ENCODE data around the gene PEA15. TPM values are rescaled to one million over a fixed set of nuclear protein-coding genes. Genes with fewer than 3 reads are reported as not detected.

The PEA15 gene
- total RNA-seq, 2 experiments from 2014 or later = 9.4 to 10.3 TPM

DNA sequence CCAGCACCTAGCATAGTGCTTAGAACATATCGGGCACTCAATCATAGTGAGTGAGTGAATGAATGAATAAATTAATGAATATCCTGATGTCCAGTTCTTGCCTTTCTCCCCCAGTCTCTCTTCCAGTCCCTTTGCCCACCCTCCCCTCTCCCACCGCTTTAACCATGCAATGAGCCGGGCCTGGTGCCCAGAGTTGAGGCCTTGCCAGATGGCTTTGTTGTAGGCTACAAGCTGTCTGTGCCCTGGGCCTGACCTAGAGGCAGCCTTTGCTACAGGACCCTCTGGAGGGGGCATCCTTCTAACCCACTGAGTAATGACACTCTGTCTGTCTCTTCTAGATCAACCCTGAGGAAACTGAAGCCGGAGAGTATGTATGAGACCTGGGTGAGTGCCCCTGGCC lies 8.0 kb upstream of the PEA15 start:
- Mint-ChIP-seq H3K36me3 (ENCODE audit: low read depth) (no peaks in the 10 kb centered on the region), H3K27me3 (no peaks in the 10 kb centered on the region), H3K4me1 (ENCODE audit: low read depth) (no peaks in the 10 kb centered on the region), H3K9me3 (no peaks in the 10 kb centered on the region), H3K4me3 (no peak overlapping the region), H3K27ac (no peak overlapping the region)
- peaks cover 7% of the 10 kb centered on the region for H3K4me1 ChIP-seq (ENCODE audit: insufficient read depth, low read length)
- H3K9me3 ChIP-seq (ENCODE audit: control insufficient read depth in 1 of 2, insufficient read depth in 1 of 2, low read length in 2 of 2) = no peaks in the 10 kb centered on the region
- no peak overlapping the region for H3K27ac ChIP-seq (ENCODE audit: low read depth in 1 of 2, low read length in 2 of 2)
- H3K4me3 ChIP-seq (ENCODE audit: low read length) = no peak overlapping the region
- no peak for ATAC-seq (ENCODE audit: poor library complexity)
- intact Hi-C loops (cut with DNase I, micrococcal nuclease) = loop anchor here in 1 of 2 experiments (10.0 kb wide), 1 partner anchor 408 kb away; no protein-coding TSS in a partner anchor
- H3K36me3 ChIP-seq (ENCODE audit: insufficient read depth, low read length) = no peaks in the 10 kb centered on the region
- TF ChIP-seq CTCF (IDR thresholded peaks at IDR 0.05) = no peak
- no peaks in the 10 kb centered on the region for H3K27me3 ChIP-seq (ENCODE audit: control insufficient read depth in 1 of 2, insufficient read depth in 2 of 2, low read length in 2 of 2)
- POLR2A ChIA-PET = no interaction called here
- DNase-seq = no peak
- CTCF ChIA-PET = no interaction called here

DNA sequence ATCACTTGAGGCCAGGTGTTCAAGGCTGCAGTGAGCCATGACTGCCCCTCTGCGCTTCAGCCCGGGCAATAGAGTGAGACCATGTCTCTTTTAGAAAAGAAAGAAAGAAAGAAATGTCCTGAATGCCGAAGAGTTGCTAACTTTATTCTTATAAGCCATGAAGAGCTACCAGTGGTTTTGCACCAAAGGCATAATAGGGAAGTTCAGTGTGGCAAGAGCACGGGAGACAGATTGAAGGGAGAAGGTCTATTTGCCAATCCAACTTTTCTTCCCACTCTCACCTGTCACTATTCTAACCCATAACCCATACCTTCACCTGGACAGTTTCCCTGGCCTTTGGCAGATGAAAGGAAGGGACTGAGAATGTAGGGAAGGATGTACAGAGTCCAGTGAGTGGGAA lies 4.4 kb upstream of the PEA15 start:
- Histone ChIP-seq H3K4me1 (ENCODE audit: insufficient read depth, low read length) (peaks cover 14% of the 10 kb centered on the region), H3K9me3 (ENCODE audit: control insufficient read depth in 1 of 2, insufficient read depth in 1 of 2, low read length in 2 of 2) (no peaks in the 10 kb centered on the region), H3K27me3 (ENCODE audit: control insufficient read depth in 1 of 2, insufficient read depth in 2 of 2, low read length in 2 of 2) (no peaks in the 10 kb centered on the region), H3K4me3 (ENCODE audit: low read length) (no peak overlapping the region), H3K36me3 (ENCODE audit: insufficient read depth, low read length) (no peaks in the 10 kb centered on the region), H3K27ac (ENCODE audit: low read depth in 1 of 2, low read length in 2 of 2) (no peak overlapping the region)
- intact Hi-C loops (cut with DNase I, micrococcal nuclease) = loop anchor here in 1 of 2 experiments (2.0 kb wide), 1 partner anchor 44 kb away; no protein-coding TSS in a partner anchor
- no peaks in the 10 kb centered on the region for H3K9me3 Mint-ChIP-seq
- no peak for DNase-seq
- H3K27me3 Mint-ChIP-seq = no peaks in the 10 kb centered on the region
- ChIA-PET CTCF (interaction anchor here (1.9 kb wide), 1 partner anchor 51 kb away, joined by 7 read pairs; no protein-coding TSS in a partner anchor), POLR2A (interaction anchor here (1.0 kb wide), 1 partner anchor 62 kb away, joined by 3 read pairs; the partner anchor contains the start of gene DCAF8)
- H3K4me3 Mint-ChIP-seq = no peak overlapping the region
- no peak for TF ChIP-seq CTCF (IDR thresholded peaks at IDR 0.05)
- H3K27ac Mint-ChIP-seq = no peak overlapping the region
- H3K36me3 Mint-ChIP-seq (ENCODE audit: low read depth) = no peaks in the 10 kb centered on the region
- ATAC-seq (ENCODE audit: poor library complexity) = no peak
- H3K4me1 Mint-ChIP-seq (ENCODE audit: low read depth) = peaks cover 11% of the 10 kb centered on the region

GRCh38 chr1:160204526-160205241 lies 500 bp upstream of the PEA15 start:
- ChIA-PET CTCF (interaction anchor here (1.0 kb wide), 1 partner anchor 87 kb away, joined by 6 read pairs; no protein-coding TSS in a partner anchor), POLR2A (interaction anchor here (1.0 to 1.4 kb wide), 3 partner anchors 58 to 80 kb away, joined by 3 read pairs; partner anchors contain the start of genes DCAF8 and PEX19)
- Histone ChIP-seq H3K27ac (ENCODE audit: low read depth in 1 of 2, low read length in 2 of 2) (peak overlapping the region; percentile 13 to 66), H3K27me3 (ENCODE audit: control insufficient read depth in 1 of 2, insufficient read depth in 2 of 2, low read length in 2 of 2) (no peaks in the 10 kb centered on the region), H3K4me3 (ENCODE audit: low read length) (peak overlapping the region; percentile 97), H3K9me3 (ENCODE audit: control insufficient read depth in 1 of 2, insufficient read depth in 1 of 2, low read length in 2 of 2) (no peaks in the 10 kb centered on the region), H3K36me3 (ENCODE audit: insufficient read depth, low read length) (peaks cover 5% of the 10 kb centered on the region), H3K4me1 (ENCODE audit: insufficient read depth, low read length) (peaks cover 37% of the 10 kb centered on the region)
- H3K9me3 Mint-ChIP-seq = no peaks in the 10 kb centered on the region
- H3K4me3 Mint-ChIP-seq = peak overlapping the region; percentile 93
- H3K36me3 Mint-ChIP-seq (ENCODE audit: low read depth) = no peaks in the 10 kb centered on the region
- intact Hi-C loops (cut with DNase I, micrococcal nuclease) = loop anchor here (5.0 kb wide), 2 partner anchors 48 to 107 kb away; partner anchors contain the start of gene IGSF8 (in 1 of the 2)
- ATAC-seq (ENCODE audit: poor library complexity) (no peak), DNase-seq (peak in 4 of 14 experiments; percentile 19 to 68 (median 44))
- TF ChIP-seq CTCF (IDR thresholded peaks at IDR 0.05) = no peak
- no peaks in the 10 kb centered on the region for H3K27me3 Mint-ChIP-seq
- peak overlapping the region; percentile 76 for H3K27ac Mint-ChIP-seq
- H3K4me1 Mint-ChIP-seq (ENCODE audit: low read depth) = peaks cover 35% of the 10 kb centered on the region

All from CD4-positive, alpha-beta T cell (primary cell).